Coronary artery (tissue), 2 donors: Measurements from ENCODE around the gene NFIB.

Experiments used
- DNase-seq: peaks from one replicate; pipeline ENCODE4 v3.0.0-alpha.2; 2017; ENCODE audit warnings: low spot score
- H3K27ac ChIP-seq, 2 donors: fragments of 200-600 bp; sonication (generic); one replicate each; pipeline ENCODE4 v1.5.1; 2016 to 2019
- H3K4me3 ChIP-seq: fragments of 200-600 bp; sonication (generic); 2 replicates; pipeline ENCODE4 v1.5.1; 2016; ENCODE audit warnings: mild to moderate bottlenecking, moderate library complexity
- CTCF ChIP-seq: fragments of 200-600 bp; sonication (generic); IDR thresholded peaks from one replicate; pipeline ENCODE4 v1.5.1; 2019; ENCODE audit warnings: antibody characterized with exemption

NFIB gene

GRCh38 chr9:14170973-14171596, 142.9 kb downstream of the NFIB start:
- no peak for TF ChIP-seq CTCF
- Histone ChIP-seq H3K4me3 (no peak overlapping the region), H3K27ac (no peak overlapping the region)
- DNase-seq = no peak

- no peak for TF ChIP-seq CTCF
- DNase-seq = no peak
- Histone ChIP-seq H3K27ac (no peak overlapping the region), H3K4me3 (no peak overlapping the region)
These were observed 143.5 kb downstream of the NFIB start for GRCh38 chr9:14170392-14170931.

- no peak for TF ChIP-seq CTCF
- Histone ChIP-seq H3K27ac (no peak overlapping the region), H3K4me3 (no peak overlapping the region)
- DNase-seq = no peak
These were observed 145.6 kb downstream of the NFIB start for GRCh38 chr9:14168381-14168780.

GRCh38 chr9:14165376-14166035, 148.4 kb downstream of the NFIB start:
- TF ChIP-seq CTCF = no peak
- no peak overlapping the region for H3K4me3 ChIP-seq
- DNase-seq = no peak
- H3K27ac ChIP-seq = no peak overlapping the region

DNA sequence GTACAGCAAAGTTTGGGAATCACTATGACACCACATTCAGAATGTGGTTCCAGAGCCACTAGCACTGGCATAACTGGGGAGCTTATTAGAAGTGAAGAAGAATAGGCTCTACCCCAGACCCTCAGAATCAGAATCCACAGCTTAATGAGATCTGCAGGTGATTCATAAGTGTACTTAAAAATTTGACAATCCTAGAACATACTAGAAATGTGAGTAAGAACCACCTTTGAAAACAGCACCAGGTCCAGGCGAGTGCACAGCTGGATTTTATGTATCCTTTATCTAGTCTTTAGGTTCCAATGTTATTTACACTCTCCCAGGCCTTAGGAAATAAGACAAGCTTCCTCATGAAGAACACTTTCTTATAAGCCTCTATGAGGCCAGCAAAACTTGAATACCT, 149.0 kb downstream of the NFIB start:
- TF ChIP-seq CTCF = no peak
- Histone ChIP-seq H3K4me3 (no peak overlapping the region), H3K27ac (no peak overlapping the region)
- DNase-seq = no peak

DNA sequence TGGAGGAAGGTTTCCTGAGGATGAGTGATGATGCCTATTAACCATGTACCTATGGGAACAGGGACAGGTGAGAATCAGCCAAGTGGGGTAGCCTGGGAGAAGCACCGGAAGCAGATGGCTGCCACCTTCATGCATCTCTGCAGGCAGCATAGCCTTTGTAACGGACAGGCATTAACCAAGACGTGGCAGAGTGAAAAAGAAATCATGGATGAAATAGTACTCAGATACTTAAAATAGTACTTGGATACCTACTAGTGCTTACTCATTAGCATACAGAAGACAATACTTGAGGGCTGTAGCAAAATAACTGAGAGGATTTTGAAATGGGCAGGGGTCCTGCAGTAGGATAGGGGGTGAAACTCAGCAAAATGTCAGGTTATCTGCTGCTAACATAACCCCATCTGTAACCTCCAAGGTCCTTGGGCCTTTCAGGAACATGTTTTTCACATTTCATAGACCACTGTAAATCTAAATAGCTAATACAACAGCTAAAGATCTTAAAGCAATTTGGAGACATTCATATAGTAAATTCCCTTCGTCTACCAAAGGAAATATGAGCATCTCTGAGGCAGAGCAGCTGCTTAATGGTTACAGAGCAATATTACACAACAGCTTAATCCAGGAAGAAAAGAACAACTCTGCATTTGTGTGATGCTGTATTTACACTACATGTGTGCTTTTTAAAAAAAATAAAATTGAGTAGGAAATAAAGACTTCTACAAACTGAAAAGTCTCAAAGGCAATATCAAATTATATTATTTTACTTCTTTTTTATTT, 154.3 kb downstream of the NFIB start:
- TF ChIP-seq CTCF = no peak
- Histone ChIP-seq H3K4me3 (no peak overlapping the region), H3K27ac (no peak overlapping the region)
- no peak for DNase-seq
